C4-2B (cell line): ENCODE data around the gene DGKB.

Experiments used
- ZFX ChIP-seq: fragments of 450-650 bp; IDR thresholded peaks from 2 replicates; pipeline ENCODE4 v1.6.1; 2017
- TF ChIP-seq, protein P1 (sequence below): fragments of 450-650 bp; conservative IDR thresholded peaks from 2 replicates; pipeline ENCODE4 v1.5.1; 2017; ENCODE audit warnings: mild to moderate bottlenecking

DNA sequence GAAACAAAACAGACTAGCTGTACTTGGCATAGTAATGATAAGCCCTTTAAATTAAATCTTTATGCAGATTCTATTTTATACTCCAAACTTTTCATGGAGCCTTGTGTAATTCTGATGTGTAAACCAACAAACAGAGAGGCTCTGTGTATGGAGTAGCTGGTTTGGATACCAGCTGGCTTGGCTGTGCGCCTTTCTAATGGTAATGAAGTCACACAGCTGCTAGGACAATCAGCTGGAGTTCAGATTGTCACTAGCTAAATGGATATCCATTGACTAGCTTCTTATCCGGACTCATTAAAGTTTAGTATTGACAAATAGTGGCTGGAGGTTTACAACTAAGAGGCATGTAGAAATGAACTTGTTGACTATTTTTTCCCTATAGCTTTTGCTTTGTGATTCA lies 398.4 kb downstream of the DGKB start:
- TF ChIP-seq, protein P1, sequence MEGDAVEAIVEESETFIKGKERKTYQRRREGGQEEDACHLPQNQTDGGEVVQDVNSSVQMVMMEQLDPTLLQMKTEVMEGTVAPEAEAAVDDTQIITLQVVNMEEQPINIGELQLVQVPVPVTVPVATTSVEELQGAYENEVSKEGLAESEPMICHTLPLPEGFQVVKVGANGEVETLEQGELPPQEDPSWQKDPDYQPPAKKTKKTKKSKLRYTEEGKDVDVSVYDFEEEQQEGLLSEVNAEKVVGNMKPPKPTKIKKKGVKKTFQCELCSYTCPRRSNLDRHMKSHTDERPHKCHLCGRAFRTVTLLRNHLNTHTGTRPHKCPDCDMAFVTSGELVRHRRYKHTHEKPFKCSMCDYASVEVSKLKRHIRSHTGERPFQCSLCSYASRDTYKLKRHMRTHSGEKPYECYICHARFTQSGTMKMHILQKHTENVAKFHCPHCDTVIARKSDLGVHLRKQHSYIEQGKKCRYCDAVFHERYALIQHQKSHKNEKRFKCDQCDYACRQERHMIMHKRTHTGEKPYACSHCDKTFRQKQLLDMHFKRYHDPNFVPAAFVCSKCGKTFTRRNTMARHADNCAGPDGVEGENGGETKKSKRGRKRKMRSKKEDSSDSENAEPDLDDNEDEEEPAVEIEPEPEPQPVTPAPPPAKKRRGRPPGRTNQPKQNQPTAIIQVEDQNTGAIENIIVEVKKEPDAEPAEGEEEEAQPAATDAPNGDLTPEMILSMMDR: no peak
- TF ChIP-seq ZFX: no peak
